SU-DHL-6 (cell line): Measurements from ENCODE around the gene STBD1.
"Not testable (repeated sequence)": the region's sequence is repeated elsewhere in the genome, so short reads cannot be mapped to it uniquely, and the experiment has no call there.

Experiments
- H2AFZ ChIP-seq: fragments of 200-600 bp; sonication (generic); 2 replicates; pipeline ENCODE4 v1.6.1; 2014; ENCODE audit warnings: low read depth, mild to moderate bottlenecking, moderate library complexity, mixed read lengths, antibody characterized with exemption, low read length; ENCODE audit not compliant: severe bottlenecking
- H3F3A ChIP-seq: fragments of 200-600 bp; shearing (Covaris generic); 2 replicates; pipeline ENCODE4 v1.6.0; 2016; ENCODE audit warnings: antibody characterized with exemption, mild to moderate bottlenecking; ENCODE audit not compliant: insufficient read depth
- H3K27ac ChIP-seq: fragments of 200-600 bp; sonication (generic); 2 replicates; pipeline ENCODE4 v1.5.1; 2016; ENCODE audit warnings: low read depth, mild to moderate bottlenecking, low read length, moderate library complexity, mixed read lengths
- H3K27me3 ChIP-seq: fragments of 200-600 bp; sonication (generic), shearing (Covaris generic); 2 replicates; pipeline ENCODE4 v1.6.0; 2014; ENCODE audit warnings: mild to moderate bottlenecking, low read length
- H3K36me3 ChIP-seq: fragments of 200-600 bp; sonication (generic); 2 replicates; pipeline ENCODE4 v1.6.1; 2014; ENCODE audit warnings: mild to moderate bottlenecking, low read length, mixed read lengths
- H3K4me2 ChIP-seq: fragments of 300-600, 200-600 bp; shearing (Covaris generic), sonication (generic); 2 replicates; pipeline ENCODE4 v1.6.0; 2014; ENCODE audit warnings: low read length, low read depth, mild to moderate bottlenecking; ENCODE audit not compliant: poor library complexity, severe bottlenecking
- H3K4me3 ChIP-seq: fragments of 200-600 bp; sonication (generic); 2 replicates; pipeline ENCODE4 v1.5.1; 2014; ENCODE audit warnings: antibody characterized with exemption, low read length, mild to moderate bottlenecking, mixed read lengths; ENCODE audit not compliant: insufficient read depth, poor library complexity, severe bottlenecking
- H3K79me2 ChIP-seq: fragments of 200-600 bp; sonication (generic); 2 replicates; pipeline ENCODE4 v1.6.1; 2014; ENCODE audit warnings: mild to moderate bottlenecking, low read length, moderate library complexity; ENCODE audit not compliant: insufficient read depth
- H3K9ac ChIP-seq: fragments of 200-600 bp; sonication (generic); 2 replicates; pipeline ENCODE4 v1.7.0; 2014; ENCODE audit warnings: mild to moderate bottlenecking, low read length
- H3K9me2 ChIP-seq: fragments of 200-600 bp; sonication (generic); replicated peaks from 2 replicates; pipeline ENCODE4 v1.6.1; 2014; ENCODE audit warnings: low read length; ENCODE audit not compliant: insufficient read depth
- H3K9me3 ChIP-seq: fragments of 200-600 bp; sonication (generic); 2 replicates; pipeline ENCODE4 v1.6.1; 2014; ENCODE audit warnings: low read length, mixed read lengths; ENCODE audit not compliant: insufficient read depth
- H4K20me1 ChIP-seq: fragments of 200-600 bp; sonication (generic); 2 replicates; pipeline ENCODE4 v1.6.1; 2014; ENCODE audit warnings: low read depth, mild to moderate bottlenecking, antibody characterized with exemption, low read length, moderate library complexity, mixed read lengths
- CTCF ChIP-seq: fragments of 200-600 bp; sonication (generic); IDR thresholded peaks from one replicate; pipeline ENCODE4 v1.5.1; 2017; ENCODE audit warnings: antibody characterized with exemption, mild to moderate bottlenecking, low read length, moderate library complexity; ENCODE audit not compliant: insufficient read depth, poor library complexity, severe bottlenecking
- EZH2phosphoT487 ChIP-seq: fragments of 200-600 bp; sonication (generic), shearing (Covaris generic); conservative IDR thresholded peaks from 2 replicates; pipeline ENCODE4 v1.6.1; 2018; ENCODE audit warnings: mild to moderate bottlenecking, antibody characterized with exemption, low read length, moderate library complexity, mixed read lengths

Gene STBD1

GRCh38 chr4:76282941-76283689 is 23.4 kb upstream of the STBD1 start:
- no peaks in the 10 kb centered on the region for H3K9me3 ChIP-seq
- no peak overlapping the region for H3K4me2 ChIP-seq
- H3K4me3 ChIP-seq = no peak overlapping the region
- H3K79me2 ChIP-seq = no peaks in the 10 kb centered on the region
- no peaks in the 10 kb centered on the region for H3F3A ChIP-seq
- no peak for TF ChIP-seq CTCF
- no peak for TF ChIP-seq EZH2phosphoT487
- H3K9ac ChIP-seq = no peak overlapping the region
- H3K36me3 ChIP-seq = no peaks in the 10 kb centered on the region
- H3K27me3 ChIP-seq = no peaks in the 10 kb centered on the region
- no peaks in the 10 kb centered on the region for H4K20me1 ChIP-seq
- H3K9me2 ChIP-seq = no peaks in the 10 kb centered on the region
- H3K27ac ChIP-seq = no peak overlapping the region
- H2AFZ ChIP-seq = no peak overlapping the region

GRCh38 chr4:76283900-76284299 is 22.6 kb upstream of the STBD1 start:
- TF ChIP-seq CTCF = no peak
- no peak for TF ChIP-seq EZH2phosphoT487
- Histone ChIP-seq H3K27ac (no peak overlapping the region), H2AFZ (no peak overlapping the region)

GRCh38 chr4:76287811-76288210 is 18.7 kb upstream of the STBD1 start:
- not testable (repeated sequence) for H3K9me2 ChIP-seq, H3K9ac ChIP-seq, H3F3A ChIP-seq, H3K27me3 ChIP-seq, H3K79me2 ChIP-seq, H3K4me2 ChIP-seq, H2AFZ ChIP-seq, H4K20me1 ChIP-seq, H3K36me3 ChIP-seq, H3K9me3 ChIP-seq, H3K27ac ChIP-seq, H3K4me3 ChIP-seq

More at GRCh38 chr4:76283900-76284299, 22.6 kb upstream of the STBD1 start:
- Histone ChIP-seq H3K27me3 (no peaks in the 10 kb centered on the region), H3K9me3 (no peaks in the 10 kb centered on the region), H3K9ac (no peak overlapping the region), H3K4me3 (no peak overlapping the region), H3K9me2 (no peaks in the 10 kb centered on the region), H3K36me3 (no peaks in the 10 kb centered on the region), H3K79me2 (no peaks in the 10 kb centered on the region), H4K20me1 (no peaks in the 10 kb centered on the region), H3F3A (no peaks in the 10 kb centered on the region), H3K4me2 (no peak overlapping the region)

GRCh38 chr4:76292730-76293129 is 13.8 kb upstream of the STBD1 start:
- H2AFZ ChIP-seq = no peak overlapping the region
- no peak overlapping the region for H3K27ac ChIP-seq
- H3K4me2 ChIP-seq = no peak overlapping the region
- TF ChIP-seq CTCF (no peak), EZH2phosphoT487 (no peak)
- no peaks in the 10 kb centered on the region for H3F3A ChIP-seq
- H3K9me3 ChIP-seq = no peaks in the 10 kb centered on the region
- no peaks in the 10 kb centered on the region for H3K36me3 ChIP-seq
- no peak overlapping the region for H3K4me3 ChIP-seq
- H3K9ac ChIP-seq = no peak overlapping the region
- H4K20me1 ChIP-seq = no peaks in the 10 kb centered on the region
- H3K79me2 ChIP-seq = no peaks in the 10 kb centered on the region
- H3K27me3 ChIP-seq = no peaks in the 10 kb centered on the region
- H3K9me2 ChIP-seq = no peaks in the 10 kb centered on the region
